ENCODE results near the gene DLK1. TPM values are rescaled to one million over a fixed set of nuclear protein-coding genes. Genes with fewer than 3 reads are reported as not detected.

DLK1 gene
- total RNA-seq, 1 experiment from 2014 or later: not detected

GRCh38 chr14:100740196-100740825 is 13.6 kb downstream of the DLK1 start:
- DNase-seq (ENCODE audit: low read depth): no peak
- in situ Hi-C loops (cut with HindIII; ENCODE audit: low pct_unique_long_range_greater_than_20kb, low sequenced_read_pairs): no loop called here

- in situ Hi-C loops (cut with HindIII; ENCODE audit: low pct_unique_long_range_greater_than_20kb, low sequenced_read_pairs): no loop called here
- DNase-seq (ENCODE audit: low read depth): no peak
These were observed 14.2 kb downstream of the DLK1 start for GRCh38 chr14:100740929-100741328.

- DNase-seq (ENCODE audit: low read depth): no peak
These were observed 15.3 kb downstream of the DLK1 start for GRCh38 chr14:100741966-100742365.

GRCh38 chr14:100746326-100746725 is 19.6 kb downstream of the DLK1 start:
- no peak for DNase-seq (ENCODE audit: low read depth)
- in situ Hi-C loops (cut with HindIII; ENCODE audit: low pct_unique_long_range_greater_than_20kb, low sequenced_read_pairs): no loop called here

More at GRCh38 chr14:100741966-100742365, 15.3 kb downstream of the DLK1 start:
- in situ Hi-C loops (cut with HindIII; ENCODE audit: low pct_unique_long_range_greater_than_20kb, low sequenced_read_pairs): no loop called here

- DNase-seq (ENCODE audit: low read depth): peak; percentile 77
These were observed 20.4 kb downstream of the DLK1 start for GRCh38 chr14:100747021-100747586.

GRCh38 chr14:100747736-100748135 is 21.0 kb downstream of the DLK1 start:
- in situ Hi-C loops (cut with HindIII; ENCODE audit: low pct_unique_long_range_greater_than_20kb, low sequenced_read_pairs): no loop called here
- no peak for DNase-seq (ENCODE audit: low read depth)

More at GRCh38 chr14:100747021-100747586, 20.4 kb downstream of the DLK1 start:
- in situ Hi-C loops (cut with HindIII; ENCODE audit: low pct_unique_long_range_greater_than_20kb, low sequenced_read_pairs): no loop called here

GRCh38 chr14:100748403-100748802 is 21.7 kb downstream of the DLK1 start:
- in situ Hi-C loops (cut with HindIII; ENCODE audit: low pct_unique_long_range_greater_than_20kb, low sequenced_read_pairs): no loop called here
- no peak for DNase-seq (ENCODE audit: low read depth)

- in situ Hi-C loops (cut with HindIII; ENCODE audit: low pct_unique_long_range_greater_than_20kb, low sequenced_read_pairs): no loop called here
These were observed 22.3 kb downstream of the DLK1 start for GRCh38 chr14:100748944-100749343.

GRCh38 chr14:100749967-100750597 is 23.4 kb downstream of the DLK1 start:
- in situ Hi-C loops (cut with HindIII; ENCODE audit: low pct_unique_long_range_greater_than_20kb, low sequenced_read_pairs): no loop called here

More at GRCh38 chr14:100748944-100749343, 22.3 kb downstream of the DLK1 start:
- no peak for DNase-seq (ENCODE audit: low read depth)

GRCh38 chr14:100750762-100751699 is 24.3 kb downstream of the DLK1 start:
- in situ Hi-C loops (cut with HindIII; ENCODE audit: low pct_unique_long_range_greater_than_20kb, low sequenced_read_pairs): no loop called here
- no peak for DNase-seq (ENCODE audit: low read depth)

More at GRCh38 chr14:100749967-100750597, 23.4 kb downstream of the DLK1 start:
- no peak for DNase-seq (ENCODE audit: low read depth)

GRCh38 chr14:100754020-100754419 is 27.3 kb downstream of the DLK1 start:
- in situ Hi-C loops (cut with HindIII; ENCODE audit: low pct_unique_long_range_greater_than_20kb, low sequenced_read_pairs): no loop called here
- no peak for DNase-seq (ENCODE audit: low read depth)

GRCh38 chr14:100755649-100756048 is 29.0 kb downstream of the DLK1 start:
- DNase-seq (ENCODE audit: low read depth): no peak
- in situ Hi-C loops (cut with HindIII; ENCODE audit: low pct_unique_long_range_greater_than_20kb, low sequenced_read_pairs): no loop called here

- in situ Hi-C loops (cut with HindIII; ENCODE audit: low pct_unique_long_range_greater_than_20kb, low sequenced_read_pairs): no loop called here
- peak; percentile 20 for DNase-seq (ENCODE audit: low read depth)
These were observed 34.8 kb downstream of the DLK1 start for GRCh38 chr14:100761481-100761880.

GRCh38 chr14:100762089-100762515 is 35.4 kb downstream of the DLK1 start:
- no peak for DNase-seq (ENCODE audit: low read depth)
- in situ Hi-C loops (cut with HindIII; ENCODE audit: low pct_unique_long_range_greater_than_20kb, low sequenced_read_pairs): no loop called here

GRCh38 chr14:100762901-100763300 is 36.2 kb downstream of the DLK1 start:
- in situ Hi-C loops (cut with HindIII; ENCODE audit: low pct_unique_long_range_greater_than_20kb, low sequenced_read_pairs): no loop called here
- no peak for DNase-seq (ENCODE audit: low read depth)

- in situ Hi-C loops (cut with HindIII; ENCODE audit: low pct_unique_long_range_greater_than_20kb, low sequenced_read_pairs): no loop called here
- DNase-seq (ENCODE audit: low read depth): no peak
These were observed 37.9 kb downstream of the DLK1 start for GRCh38 chr14:100764471-100765115.

- in situ Hi-C loops (cut with HindIII; ENCODE audit: low pct_unique_long_range_greater_than_20kb, low sequenced_read_pairs): no loop called here
- no peak for DNase-seq (ENCODE audit: low read depth)
These were observed 38.6 kb downstream of the DLK1 start for GRCh38 chr14:100765296-100765695.

GRCh38 chr14:100765991-100766390 is 39.3 kb downstream of the DLK1 start:
- in situ Hi-C loops (cut with HindIII; ENCODE audit: low pct_unique_long_range_greater_than_20kb, low sequenced_read_pairs): no loop called here
- DNase-seq (ENCODE audit: low read depth): no peak

Measured in Caki2 (cell line).